Panc1 (cell line): ENCODE data around the gene ZC3H18. TPM values are rescaled to one million over a fixed set of nuclear protein-coding genes. Genes with fewer than 3 reads are reported as not detected.

Source experiments
- ATAC-seq: fragments of 200-7000 bp; cut with Tn5 transposase; 2 replicates; pipeline ENCODE4 v1.9.1; 2020; ENCODE audit warnings: mild to moderate bottlenecking, moderate library complexity
- BruUV-seq: library from RNA; stranded (reverse); fragments of 400-500 nt; replicated peaks from 2 replicates; lab custom pipeline; 2021; lab: Mats Ljungman, UMichigan
- CTCF ChIA-PET: fragments of 300-600 bp; sonication (Branson Sonifier 250); formaldehyde crosslinking; loops from one replicate; lab custom pipeline; 2022; ENCODE audit warnings: antibody characterized with exemption; lab: Charles Lee
- POLR2A ChIA-PET: fragments of 300-600 bp; sonication (Branson Sonifier 250); formaldehyde crosslinking; loops from one replicate; lab custom pipeline; 2022; ENCODE audit warnings: antibody characterized with exemption; lab: Charles Lee
- DNase-seq: peaks from one replicate; pipeline ENCODE4 v3.0.0-alpha.2; 2010; ENCODE audit warnings: low read depth, low spot score
- H3K27ac ChIP-seq: 2 replicates; pipeline ENCODE4 v1.5.1; 2011; ENCODE audit warnings: mild to moderate bottlenecking, low read length, inconsistent platforms
- H3K27me3 ChIP-seq: fragments of 200-500 bp; sonication (Bioruptor generic); 2 replicates; pipeline ENCODE4 v1.6.0; 2014; ENCODE audit warnings: low read length, inconsistent platforms; ENCODE audit not compliant: control insufficient read depth, insufficient read depth
- H3K36me3 ChIP-seq: fragments of 200-500 bp; sonication (Bioruptor generic); 2 replicates; pipeline ENCODE4 v1.5.1; 2014; ENCODE audit warnings: inconsistent platforms, mild to moderate bottlenecking, low read length, moderate library complexity; ENCODE audit not compliant: control insufficient read depth, insufficient read depth
- H3K4me1 ChIP-seq: 2 replicates; pipeline ENCODE4 v1.5.1; 2011; ENCODE audit warnings: inconsistent platforms, mild to moderate bottlenecking, low read length, moderate library complexity; ENCODE audit not compliant: control insufficient read depth, insufficient read depth
- H3K4me3 ChIP-seq, 2 experiments: 2 replicates each; pipeline ENCODE4 v1.5.1; 2011 to 2012; ENCODE audit warnings: low read depth in 2 of 2, low read length in 2 of 2, mild to moderate bottlenecking in 2 of 2, inconsistent platforms in 1 of 2, moderate library complexity in 1 of 2
- H3K9me3 ChIP-seq: fragments of 200-500 bp; sonication (Bioruptor generic); 2 replicates; pipeline ENCODE4 v1.5.1; 2014; ENCODE audit warnings: low read depth, mild to moderate bottlenecking, inconsistent platforms, low read length, moderate library complexity; ENCODE audit not compliant: control insufficient read depth, insufficient read depth
- CTCF ChIP-seq: fragments of 450-650 bp; IDR thresholded peaks from 2 replicates; pipeline ENCODE4 v1.5.1; 2017; ENCODE audit warnings: mild to moderate bottlenecking
- POLR2AphosphoS5 ChIP-seq: IDR thresholded peaks from 2 replicates; pipeline ENCODE4 v1.6.1; 2012; ENCODE audit warnings: mild to moderate bottlenecking, low read depth, low read length, moderate library complexity
- REST ChIP-seq, 2 experiments: IDR thresholded peaks; 2 replicates each; pipeline ENCODE4 v1.6.1; 2011 to 2012; ENCODE audit warnings: low read depth in 2 of 2, control low read depth in 1 of 2, low read length in 1 of 2, mild to moderate bottlenecking in 1 of 2, moderate library complexity in 1 of 2; ENCODE audit not compliant: insufficient read depth in 1 of 2
- SIN3A ChIP-seq: IDR thresholded peaks from 2 replicates; pipeline ENCODE4 v1.6.1; 2012; ENCODE audit warnings: low read depth, mild to moderate bottlenecking, low read length, moderate library complexity, borderline replicate concordance; ENCODE audit not compliant: insufficient read depth
- TCF7L2 ChIP-seq: IDR thresholded peaks from 2 replicates; pipeline ENCODE4 v1.6.1; 2011; ENCODE audit warnings: mild to moderate bottlenecking, low read depth, low read length, inconsistent platforms
- in situ Hi-C: cut with HindIII; loops from 2 replicates; pipeline ENCODE4 v1.10.0; 2016; ENCODE audit warnings: low sequenced_read_pairs, low pct_unique_long_range_greater_than_20kb
- intact Hi-C: fragments of 100-400 bp; cut with micrococcal nuclease; formaldehyde crosslinking; loops from one replicate; pipeline ENCODE4 v1.10.0; 2022; ENCODE audit not compliant: unreplicated experiment
- total RNA-seq: library from RNA; stranded (reverse); gene quantifications from one replicate; pipeline ENCODE4 v1.2.1, GENCODE V29; 2021; ENCODE audit not compliant: unreplicated experiment

Gene ZC3H18
- total RNA-seq, 1 experiment from 2014 or later = 45.9 TPM

- POLR2A ChIA-PET = interaction anchor here (0.5 kb wide), 1 partner anchor 10 kb away, joined by 7 read pairs; no protein-coding TSS in a partner anchor
- Histone ChIP-seq H3K9me3 (no peaks in the 10 kb centered on the region), H3K4me3 (no peak overlapping the region), H3K27me3 (no peaks in the 10 kb centered on the region), H3K4me1 (no peaks in the 10 kb centered on the region), H3K27ac (no peak overlapping the region), H3K36me3 (peaks cover 2% of the 10 kb centered on the region; the same call in 1 of the 2 replicates)
- TF ChIP-seq REST (IDR thresholded peaks at IDR 0.05; ENCODE audit: insufficient read depth in 1 of 2, low read depth in 2 of 2, low read length in 1 of 2) (no peak), TCF7L2 (no peak), SIN3A (no peak), CTCF (no peak), POLR2AphosphoS5 (no peak)
- ATAC-seq = no peak
- DNase-seq = no peak
- in situ Hi-C loops = no loop called here
- CTCF ChIA-PET = no interaction called here
- intact Hi-C loops = no loop called here
- BruUV-seq = no TSS peak
These were observed 23.7 kb downstream of the ZC3H18 start for GRCh38 chr16:88593910-88594309.

GRCh38 chr16:88595101-88595500 is 24.9 kb downstream of the ZC3H18 start:
- in situ Hi-C loops (no loop called here), intact Hi-C loops (no loop called here)
- Histone ChIP-seq H3K27ac (no peak overlapping the region), H3K36me3 (peaks cover 2% of the 10 kb centered on the region; the same call in 1 of the 2 replicates), H3K27me3 (no peaks in the 10 kb centered on the region), H3K9me3 (no peaks in the 10 kb centered on the region), H3K4me1 (no peaks in the 10 kb centered on the region), H3K4me3 (no peak overlapping the region)
- no peak for TF ChIP-seq CTCF
- no peak for TF ChIP-seq REST (IDR thresholded peaks at IDR 0.05; ENCODE audit: insufficient read depth in 1 of 2, low read depth in 2 of 2, low read length in 1 of 2)
- no peak for TF ChIP-seq TCF7L2
- no peak for TF ChIP-seq SIN3A
- no peak for TF ChIP-seq POLR2AphosphoS5
- ATAC-seq = no peak
- CTCF ChIA-PET = no interaction called here
- no peak for DNase-seq
- BruUV-seq = no TSS peak
- POLR2A ChIA-PET = no interaction called here
